CD4-positive, alpha-beta T cell treated with Interleukin-12 subunit alpha and Interleukin-12 subunit beta, for 1 hour (primary cell): ENCODE data around the gene FCSK.

ENCODE experiments used
- DNase-seq: peaks from one replicate; pipeline ENCODE4 v3.0.0-alpha.2; 2020

Gene FCSK

GRCh38 chr16:70529051-70529777, 74.8 kb downstream of the FCSK start:
- peak; percentile 50 for DNase-seq
